ENCODE measurements around the gene GRIN1. TPM values are rescaled to one million over a fixed set of nuclear protein-coding genes. Genes with fewer than 3 reads are reported as not detected.

GRIN1 gene
- total RNA-seq, 1 experiment from 2014 or later, result 2.9 TPM

GRCh38 chr9:137112564-137113384 is 26.2 kb upstream of the GRIN1 start:
- no peaks in the 10 kb centered on the region for H3K9me3 ChIP-seq (ENCODE audit: control insufficient read depth, low read depth, low read length)
- H4K20me1 ChIP-seq (ENCODE audit: control insufficient read depth, insufficient read depth, insufficient read length), result no peaks in the 10 kb centered on the region
- no peak overlapping the region for H2BK20ac ChIP-seq (ENCODE audit: low read depth, low read length, poor library complexity, severe bottlenecking)
- H3K79me2 ChIP-seq (ENCODE audit: insufficient read depth, low read length), result no peaks in the 10 kb centered on the region
- H3K4ac ChIP-seq (ENCODE audit: low read depth, low read length), result no peak overlapping the region
- H3K4me1 Mint-ChIP-seq, result no peaks in the 10 kb centered on the region
- H3K18ac ChIP-seq (ENCODE audit: insufficient read length, low read depth, low read length), result no peak overlapping the region
- no peaks in the 10 kb centered on the region for H3K4me1 ChIP-seq (ENCODE audit: insufficient read depth, low read length)
- no peak overlapping the region for H2BK15ac ChIP-seq (ENCODE audit: low read depth, low read length)
- no peak overlapping the region for H3K56ac ChIP-seq (ENCODE audit: insufficient read length, low read depth, low read length)
- no peak overlapping the region for H3K4me2 ChIP-seq (ENCODE audit: insufficient read depth, insufficient read length, low read length)
- no peak overlapping the region; the same call in 1 of the 2 replicates for H3K14ac ChIP-seq (ENCODE audit: insufficient read depth, low read length)
- no peak overlapping the region for H3K27ac Mint-ChIP-seq
- no peak overlapping the region for H2AFZ ChIP-seq (ENCODE audit: low read length)
- H3K79me1 ChIP-seq (ENCODE audit: insufficient read depth, low read depth, low read length, poor library complexity, severe bottlenecking), result no peaks in the 10 kb centered on the region
- H3K9me3 Mint-ChIP-seq, result no peaks in the 10 kb centered on the region
- no peak overlapping the region for H3K27ac ChIP-seq (ENCODE audit: insufficient read length, low read depth, low read length)
- H2BK12ac ChIP-seq (ENCODE audit: insufficient read length, low read depth, low read length), result no peak overlapping the region
- H3K9ac ChIP-seq (ENCODE audit: extremely low read depth, insufficient read length, low read length), result no peak overlapping the region
- TF ChIP-seq CTCF (conservative IDR thresholded peaks at IDR 0.05), result no peak
- H3T11ph ChIP-seq (ENCODE audit: low read length), result no peak overlapping the region
- no peak overlapping the region for H2BK5ac ChIP-seq (ENCODE audit: insufficient read length, low read length)
- H3K4me3 Mint-ChIP-seq, result peak overlapping the region in 1 of 2 experiments; percentile 43; a peak in 2 of 5 replicates
- peaks cover 0 to 9% (median 0%) of the 10 kb centered on the region in 3 experiments; a peak in 3 of 7 replicates for H3K36me3 Mint-ChIP-seq (ENCODE audit: insufficient read depth in 1 of 3, low read depth in 3 of 3)
- no peak overlapping the region for H4K8ac ChIP-seq (replicated peaks; ENCODE audit: insufficient read length, low read depth, low read length)
- H2BK120ac ChIP-seq (ENCODE audit: low read depth, low read length, poor library complexity, severe bottlenecking), result no peak overlapping the region
- H4K91ac ChIP-seq (ENCODE audit: insufficient read length, low read depth, low read length), result no peak overlapping the region
- H3K27me3 ChIP-seq (ENCODE audit: insufficient read depth, low read length), result peaks cover 4% of the 10 kb centered on the region; the same call in 1 of the 2 replicates
- H3K27me3 Mint-ChIP-seq (ENCODE audit: low read depth), result peaks cover 38% of the 10 kb centered on the region
- no peak overlapping the region for H3K23ac ChIP-seq (ENCODE audit: insufficient read length, low read depth, low read length)
- no CpG with 5 or more reads among the region's 42 CpGs for WGBS (ENCODE audit: extremely low coverage, insufficient read length, low lambda C conversion rate)
- no peak for DNase-seq
- no peak overlapping the region for H4K5ac ChIP-seq (ENCODE audit: insufficient read length, low read depth, low read length)
- H2AK5ac ChIP-seq (ENCODE audit: insufficient read length, low read length), result no peak overlapping the region
- H3K23me2 ChIP-seq (ENCODE audit: insufficient read length, low read depth, low read length, poor library complexity, severe bottlenecking), result no peaks in the 10 kb centered on the region

Measured in H9 (cell line).